OCI-LY7 (cell line): Measurements from ENCODE around the gene CTNNBIP1.

Source experiments
- CTCF ChIP-seq: fragments of 200-600 bp; sonication (generic); conservative IDR thresholded peaks from 2 replicates; pipeline ENCODE4 v1.5.1; 2014; ENCODE audit warnings: mild to moderate bottlenecking, antibody characterized with exemption, low read length, moderate library complexity, mixed read lengths
- EZH2phosphoT487 ChIP-seq: fragments of 200-600 bp; sonication (generic); IDR thresholded peaks from 2 replicates; pipeline ENCODE4 v1.6.1; 2018; ENCODE audit warnings: low read depth, borderline replicate concordance, mild to moderate bottlenecking, mixed run types, antibody characterized with exemption, low read length, moderate library complexity, mixed read lengths

GRCh38 chr1:9820521-9820920 lies 89.5 kb downstream of the CTNNBIP1 start:
- TF ChIP-seq CTCF (no peak), EZH2phosphoT487 (no peak)
